ENCODE data around the gene BCL2A1.
"Not testable (repeated sequence)": the region's sequence is repeated elsewhere in the genome, so short reads cannot be mapped to it uniquely, and the experiment has no call there.

The BCL2A1 gene

DNA sequence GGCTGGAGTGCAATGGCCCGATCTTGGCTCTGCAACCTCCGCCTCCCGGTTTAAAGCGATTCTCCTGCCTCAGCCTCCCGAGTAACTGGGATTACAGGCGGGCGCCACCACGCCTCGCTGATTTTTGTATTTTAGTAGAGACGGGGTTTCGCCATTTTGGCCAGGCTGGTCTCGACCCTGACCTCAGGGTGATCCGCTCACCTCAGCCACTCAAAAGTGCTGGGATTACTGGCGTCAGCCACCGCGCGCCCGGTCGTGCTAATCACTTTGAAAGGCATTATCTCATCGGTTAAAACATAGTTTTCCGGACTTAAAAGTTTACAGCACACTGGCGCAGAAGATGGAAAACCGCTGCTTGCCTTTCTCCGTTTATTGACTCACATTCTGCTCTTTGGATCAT, 46.6 kb downstream of the BCL2A1 start:
- Mint-ChIP-seq H3K9me3 (peaks cover 6% of the 10 kb centered on the region), H3K4me1 (peaks cover 21% of the 10 kb centered on the region), H3K36me3 (ENCODE audit: insufficient read depth) (peaks cover 18% of the 10 kb centered on the region), H3K27me3 (no peaks in the 10 kb centered on the region), H3K27ac (ENCODE audit: low read depth) (no peak overlapping the region), H3K4me3 (peak overlapping the region; percentile 89)
- no peak for DNase-seq (ENCODE audit: low spot score in 2 of 2)
- ATAC-seq (replicated peaks; ENCODE audit: extremely low read depth, poor library complexity, severe bottlenecking): no peak

GRCh38 chr15:79923515-79924169, 47.4 kb downstream of the BCL2A1 start:
- DNase-seq (ENCODE audit: low spot score in 2 of 2) (peak; percentile 99 to 100), ATAC-seq (replicated peaks; ENCODE audit: extremely low read depth, poor library complexity, severe bottlenecking) (peak; percentile 91)
- H3K27ac Mint-ChIP-seq (ENCODE audit: low read depth): peak overlapping the region; percentile 95
- peak overlapping the region; percentile 89 for H3K4me3 Mint-ChIP-seq
- H3K27me3 Mint-ChIP-seq: no peaks in the 10 kb centered on the region
- peaks cover 12% of the 10 kb centered on the region for H3K9me3 Mint-ChIP-seq
- peaks cover 21% of the 10 kb centered on the region for H3K36me3 Mint-ChIP-seq (ENCODE audit: insufficient read depth)
- peaks cover 21% of the 10 kb centered on the region for H3K4me1 Mint-ChIP-seq

DNA sequence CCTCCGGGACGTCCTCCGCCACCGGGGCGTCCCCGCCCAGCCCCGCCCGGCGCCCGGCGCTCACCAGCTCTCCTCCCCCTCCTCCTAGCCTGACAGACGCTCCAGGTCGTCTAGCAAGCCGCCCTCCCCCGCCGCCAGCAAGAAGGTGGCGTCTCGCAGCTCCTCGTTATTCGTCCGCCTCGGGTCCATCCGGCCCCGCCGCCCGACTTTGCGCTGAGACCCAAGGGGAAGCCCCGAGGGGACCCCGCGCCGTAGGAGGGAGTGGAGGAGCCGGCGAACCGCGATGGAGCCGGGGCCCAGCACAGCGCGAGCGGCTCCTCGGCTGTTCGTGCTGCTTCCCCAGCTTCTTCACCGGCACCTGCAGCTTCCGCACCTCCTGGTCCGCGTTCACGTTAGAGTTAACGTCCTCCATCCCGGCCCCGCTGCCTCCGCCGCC, 47.9 kb downstream of the BCL2A1 start:
- DNase-seq (ENCODE audit: low spot score in 2 of 2): peak in 1 of 2 donors; percentile 82
- Mint-ChIP-seq H3K4me1 (peaks cover 21% of the 10 kb centered on the region), H3K4me3 (peak overlapping the region; percentile 89), H3K9me3 (peaks cover 12% of the 10 kb centered on the region), H3K36me3 (ENCODE audit: insufficient read depth) (peaks cover 21% of the 10 kb centered on the region), H3K27ac (ENCODE audit: low read depth) (peak overlapping the region; percentile 95), H3K27me3 (no peaks in the 10 kb centered on the region)
- peak; percentile 70 for ATAC-seq (replicated peaks; ENCODE audit: extremely low read depth, poor library complexity, severe bottlenecking)

GRCh38 chr15:79922512-79923078, 48.4 kb downstream of the BCL2A1 start:
- Mint-ChIP-seq H3K9me3 (peaks cover 16% of the 10 kb centered on the region), H3K36me3 (ENCODE audit: insufficient read depth) (peaks cover 21% of the 10 kb centered on the region), H3K4me1 (peaks cover 21% of the 10 kb centered on the region), H3K4me3 (peak overlapping the region; percentile 89), H3K27me3 (no peaks in the 10 kb centered on the region), H3K27ac (ENCODE audit: low read depth) (peak overlapping the region; percentile 95)
- DNase-seq (ENCODE audit: low spot score in 2 of 2) (no peak), ATAC-seq (replicated peaks; ENCODE audit: extremely low read depth, poor library complexity, severe bottlenecking) (no peak)

DNA sequence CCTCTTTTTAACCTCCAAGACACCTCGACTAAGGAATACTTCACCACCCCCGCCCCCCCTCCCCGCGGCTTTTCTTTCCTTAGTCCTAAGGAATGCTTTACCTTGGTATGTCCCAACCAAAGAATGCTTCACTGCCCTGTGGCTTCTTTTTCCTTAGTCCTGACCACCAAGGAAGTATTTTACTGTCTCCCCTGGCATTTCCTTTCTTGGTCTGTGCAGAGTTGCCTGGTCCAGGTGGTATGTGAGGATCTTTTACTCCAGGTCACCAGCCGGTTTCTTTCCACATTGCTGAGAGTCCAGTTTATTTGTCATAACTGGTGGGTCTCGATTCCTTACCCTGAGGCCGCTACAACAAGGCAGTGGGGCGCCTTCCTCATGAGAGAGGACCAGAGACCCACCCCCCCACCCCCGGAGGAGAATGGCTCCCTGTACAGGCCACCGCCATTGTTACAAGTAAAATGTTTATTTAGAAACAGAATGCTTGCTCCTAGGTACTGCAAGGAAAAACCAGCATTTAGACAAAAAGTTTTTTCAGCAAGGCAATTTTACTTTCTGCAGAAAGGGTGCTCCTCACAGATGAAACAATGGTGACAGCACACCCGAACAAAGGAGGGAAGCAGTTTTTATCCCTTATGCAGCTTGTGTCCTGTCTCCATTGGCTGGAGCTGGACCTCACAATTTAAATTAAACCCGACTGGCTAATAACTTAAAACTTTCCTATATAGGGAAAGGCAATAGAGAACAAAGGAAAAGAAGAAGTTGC, 51.1 kb downstream of the BCL2A1 start:
- H3K27ac Mint-ChIP-seq (ENCODE audit: low read depth): no peak overlapping the region
- no peak for ATAC-seq (replicated peaks; ENCODE audit: extremely low read depth, poor library complexity, severe bottlenecking)
- peaks cover 20% of the 10 kb centered on the region for H3K9me3 Mint-ChIP-seq

DNA sequence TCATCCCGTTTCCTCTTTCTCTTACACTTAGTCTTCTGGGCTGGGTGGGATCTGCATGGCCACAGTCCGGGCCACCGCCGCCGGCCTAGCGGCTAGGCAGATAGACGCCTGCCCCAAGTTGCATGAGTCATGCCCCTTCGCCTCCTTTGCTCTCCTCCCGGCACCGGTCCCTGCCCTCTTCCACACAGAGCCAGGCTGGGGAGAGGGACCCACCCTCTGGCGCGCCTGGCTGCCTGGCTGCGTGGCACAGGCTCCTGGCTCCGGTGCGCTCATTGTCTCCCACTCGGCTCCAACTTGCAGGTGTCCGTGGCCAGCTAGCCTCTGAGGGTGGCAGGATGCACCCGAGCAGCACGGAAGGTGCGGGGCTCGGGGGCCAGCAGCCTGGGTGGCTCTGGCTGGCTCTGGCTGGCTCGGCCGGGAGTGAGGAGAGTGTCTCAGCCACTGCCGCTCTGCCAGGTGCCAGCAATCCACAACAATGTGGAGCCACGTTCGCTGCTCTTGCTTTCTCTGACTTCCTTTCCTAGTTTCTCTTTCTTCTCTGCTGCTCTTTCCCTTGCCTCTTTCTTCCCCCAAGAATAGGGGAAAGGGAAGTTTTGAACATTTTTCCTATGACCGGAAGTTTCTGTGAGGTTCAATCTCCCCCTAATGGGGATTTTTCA, 51.8 kb downstream of the BCL2A1 start:
- no peaks in the 10 kb centered on the region for H3K27me3 Mint-ChIP-seq
- H3K36me3 Mint-ChIP-seq (ENCODE audit: insufficient read depth): peaks cover 19% of the 10 kb centered on the region
- H3K4me3 Mint-ChIP-seq: no peak overlapping the region
- peaks cover 21% of the 10 kb centered on the region for H3K4me1 Mint-ChIP-seq
- no peak overlapping the region for H3K27ac Mint-ChIP-seq (ENCODE audit: low read depth)
- DNase-seq (ENCODE audit: low spot score in 2 of 2) (no peak), ATAC-seq (replicated peaks; ENCODE audit: extremely low read depth, poor library complexity, severe bottlenecking) (no peak)
- peaks cover 20% of the 10 kb centered on the region for H3K9me3 Mint-ChIP-seq

More for the DNA sequence above, 51.1 kb downstream of the BCL2A1 start:
- Mint-ChIP-seq H3K4me3 (no peak overlapping the region), H3K27me3 (no peaks in the 10 kb centered on the region), H3K4me1 (peaks cover 21% of the 10 kb centered on the region), H3K36me3 (ENCODE audit: insufficient read depth) (peaks cover 19% of the 10 kb centered on the region)
- DNase-seq (ENCODE audit: low spot score in 2 of 2): no peak

GRCh38 chr15:79918278-79918677, 52.7 kb downstream of the BCL2A1 start:
- Mint-ChIP-seq H3K27me3 (no peaks in the 10 kb centered on the region), H3K4me1 (peaks cover 21% of the 10 kb centered on the region), H3K9me3 (peaks cover 20% of the 10 kb centered on the region), H3K4me3 (no peak overlapping the region), H3K27ac (ENCODE audit: low read depth) (no peak overlapping the region), H3K36me3 (ENCODE audit: insufficient read depth) (peaks cover 12% of the 10 kb centered on the region)
- DNase-seq (ENCODE audit: low spot score in 2 of 2) (no peak), ATAC-seq (replicated peaks; ENCODE audit: extremely low read depth, poor library complexity, severe bottlenecking) (no peak)

- Mint-ChIP-seq H3K9me3 (peaks cover 20% of the 10 kb centered on the region), H3K36me3 (ENCODE audit: insufficient read depth) (peaks cover 4% of the 10 kb centered on the region), H3K27ac (ENCODE audit: low read depth) (no peak overlapping the region), H3K4me1 (peaks cover 5% of the 10 kb centered on the region), H3K4me3 (no peak overlapping the region), H3K27me3 (no peaks in the 10 kb centered on the region)
- no peak for ATAC-seq (replicated peaks; ENCODE audit: extremely low read depth, poor library complexity, severe bottlenecking)
- no peak for DNase-seq (ENCODE audit: low spot score in 2 of 2)
Observed at GRCh38 chr15:79916502-79917132, 54.4 kb downstream of the BCL2A1 start.

DNA sequence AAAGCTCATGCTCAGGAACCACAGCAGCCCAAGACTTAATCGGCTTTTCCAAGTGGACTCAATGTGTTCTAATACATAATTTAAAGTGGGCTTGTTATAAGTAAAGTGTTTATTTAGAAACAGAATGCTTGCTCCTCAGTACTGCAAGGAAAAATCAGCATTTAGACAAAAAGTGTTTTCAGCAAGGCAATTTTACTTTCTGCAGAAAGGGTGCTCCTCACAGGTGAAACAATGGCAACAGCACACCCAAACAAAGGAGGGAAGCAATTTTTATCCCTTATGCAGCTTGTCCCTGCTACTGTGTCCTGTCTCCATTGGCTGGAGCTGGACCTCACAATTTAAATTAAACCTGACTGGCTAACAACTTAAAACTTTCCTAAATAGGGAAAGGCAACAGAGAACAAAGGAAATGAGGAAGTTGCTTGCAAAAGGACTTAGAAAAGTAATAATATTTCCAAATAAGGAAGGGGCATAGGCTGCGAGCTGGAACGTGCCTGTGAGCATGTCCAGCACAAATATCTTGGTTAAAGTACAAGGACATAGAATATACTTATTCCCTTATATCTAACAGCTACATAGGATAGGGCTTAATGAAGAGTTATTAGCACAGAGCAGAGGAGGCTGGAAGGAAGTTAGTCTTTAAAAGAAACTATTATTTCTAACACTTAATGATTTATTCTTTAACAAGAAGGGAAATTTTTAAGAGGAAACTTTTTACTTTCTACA, 55.1 kb downstream of the BCL2A1 start:
- not testable (repeated sequence) for H3K27ac Mint-ChIP-seq (ENCODE audit: low read depth); H3K4me1 Mint-ChIP-seq; ATAC-seq (replicated peaks; ENCODE audit: extremely low read depth, poor library complexity, severe bottlenecking); H3K4me3 Mint-ChIP-seq; DNase-seq (ENCODE audit: low spot score in 2 of 2); H3K27me3 Mint-ChIP-seq; H3K36me3 Mint-ChIP-seq (ENCODE audit: insufficient read depth)
- peaks cover 14% of the 10 kb centered on the region for H3K9me3 Mint-ChIP-seq

DNA sequence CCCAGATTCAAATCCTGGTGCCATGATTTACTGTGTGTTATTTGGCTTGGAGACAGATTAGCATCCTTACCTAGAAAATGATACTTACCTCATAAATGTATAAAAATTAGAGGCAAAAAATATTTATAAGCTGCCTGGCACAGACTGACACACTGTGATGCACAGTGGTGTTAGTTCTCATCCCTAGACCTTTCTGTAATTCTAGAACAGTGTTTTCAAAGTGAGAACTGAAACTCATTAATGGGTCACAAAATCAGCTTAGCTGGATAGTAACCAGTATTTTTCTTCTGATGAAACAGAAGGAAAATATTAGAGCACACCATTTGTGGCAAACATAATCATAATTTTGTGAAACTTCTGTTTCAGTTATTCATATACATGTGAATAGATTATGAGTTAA, 56.3 kb downstream of the BCL2A1 start:
- Mint-ChIP-seq H3K27me3 (no peaks in the 10 kb centered on the region), H3K4me1 (peaks cover 6% of the 10 kb centered on the region), H3K4me3 (no peak overlapping the region), H3K9me3 (peaks cover 14% of the 10 kb centered on the region), H3K27ac (ENCODE audit: low read depth) (no peak overlapping the region), H3K36me3 (ENCODE audit: insufficient read depth) (peaks cover 3% of the 10 kb centered on the region)
- DNase-seq (ENCODE audit: low spot score in 2 of 2) (no peak), ATAC-seq (replicated peaks; ENCODE audit: extremely low read depth, poor library complexity, severe bottlenecking) (no peak)
